Measurements from ENCODE around the gene ZMIZ1. TPM values are rescaled to one million over a fixed set of nuclear protein-coding genes. Genes with fewer than 3 reads are reported as not detected.

ZMIZ1 gene
- total and polyA plus RNA-seq, 4 donors = 3.9 to 19.1 (median 9.8) TPM

DNA sequence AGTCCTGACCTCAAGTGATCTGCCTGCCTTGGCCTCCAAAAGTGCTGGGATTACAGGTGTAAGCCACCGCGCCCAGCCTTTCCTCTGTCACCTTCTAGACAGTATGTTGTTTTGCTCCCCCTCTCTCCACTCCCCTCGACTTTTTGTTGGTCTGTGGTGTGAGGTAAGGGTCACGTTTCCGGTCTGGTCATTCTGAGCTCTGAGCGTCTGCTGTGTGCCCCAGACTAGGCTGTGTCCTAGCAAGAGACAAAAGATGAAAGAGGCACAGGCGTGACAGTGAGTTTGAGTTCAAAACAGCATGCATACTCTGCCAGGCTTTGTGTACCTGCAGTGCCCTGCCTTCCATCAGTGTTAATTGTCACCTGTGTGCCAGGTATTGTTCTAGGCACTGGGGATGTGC, 191.1 kb downstream of the ZMIZ1 start:
- peaks cover 0 to 3% (median 2%) of the 10 kb centered on the region in 4 donors for H3K36me3 ChIP-seq (ENCODE audit: control insufficient read depth in 4 of 4, insufficient read depth in 3 of 4, low read depth in 1 of 4, low read length in 3 of 4)
- TF ChIP-seq, protein P1, sequence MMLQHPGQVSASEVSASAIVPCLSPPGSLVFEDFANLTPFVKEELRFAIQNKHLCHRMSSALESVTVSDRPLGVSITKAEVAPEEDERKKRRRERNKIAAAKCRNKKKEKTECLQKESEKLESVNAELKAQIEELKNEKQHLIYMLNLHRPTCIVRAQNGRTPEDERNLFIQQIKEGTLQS (IDR thresholded peaks at IDR 0.05) = no peak
- TF ChIP-seq HNF4A (conservative IDR thresholded peaks at IDR 0.05) = no peak
- TF ChIP-seq HNF4G (IDR thresholded peaks at IDR 0.05) = no peak
- TF ChIP-seq JUND (IDR thresholded peaks at IDR 0.05) = no peak
- TF ChIP-seq GABPA (IDR thresholded peaks at IDR 0.05 in 1 of 2, conservative IDR thresholded peaks at IDR 0.05 in 1 of 2) = no peak
- TF ChIP-seq FOXA1 (IDR thresholded peaks at IDR 0.05) = no peak
- no peak for TF ChIP-seq FOXA2 (IDR thresholded peaks at IDR 0.05)
- no peak for TF ChIP-seq SP1 (IDR thresholded peaks at IDR 0.05)
- TF ChIP-seq, protein P2, sequence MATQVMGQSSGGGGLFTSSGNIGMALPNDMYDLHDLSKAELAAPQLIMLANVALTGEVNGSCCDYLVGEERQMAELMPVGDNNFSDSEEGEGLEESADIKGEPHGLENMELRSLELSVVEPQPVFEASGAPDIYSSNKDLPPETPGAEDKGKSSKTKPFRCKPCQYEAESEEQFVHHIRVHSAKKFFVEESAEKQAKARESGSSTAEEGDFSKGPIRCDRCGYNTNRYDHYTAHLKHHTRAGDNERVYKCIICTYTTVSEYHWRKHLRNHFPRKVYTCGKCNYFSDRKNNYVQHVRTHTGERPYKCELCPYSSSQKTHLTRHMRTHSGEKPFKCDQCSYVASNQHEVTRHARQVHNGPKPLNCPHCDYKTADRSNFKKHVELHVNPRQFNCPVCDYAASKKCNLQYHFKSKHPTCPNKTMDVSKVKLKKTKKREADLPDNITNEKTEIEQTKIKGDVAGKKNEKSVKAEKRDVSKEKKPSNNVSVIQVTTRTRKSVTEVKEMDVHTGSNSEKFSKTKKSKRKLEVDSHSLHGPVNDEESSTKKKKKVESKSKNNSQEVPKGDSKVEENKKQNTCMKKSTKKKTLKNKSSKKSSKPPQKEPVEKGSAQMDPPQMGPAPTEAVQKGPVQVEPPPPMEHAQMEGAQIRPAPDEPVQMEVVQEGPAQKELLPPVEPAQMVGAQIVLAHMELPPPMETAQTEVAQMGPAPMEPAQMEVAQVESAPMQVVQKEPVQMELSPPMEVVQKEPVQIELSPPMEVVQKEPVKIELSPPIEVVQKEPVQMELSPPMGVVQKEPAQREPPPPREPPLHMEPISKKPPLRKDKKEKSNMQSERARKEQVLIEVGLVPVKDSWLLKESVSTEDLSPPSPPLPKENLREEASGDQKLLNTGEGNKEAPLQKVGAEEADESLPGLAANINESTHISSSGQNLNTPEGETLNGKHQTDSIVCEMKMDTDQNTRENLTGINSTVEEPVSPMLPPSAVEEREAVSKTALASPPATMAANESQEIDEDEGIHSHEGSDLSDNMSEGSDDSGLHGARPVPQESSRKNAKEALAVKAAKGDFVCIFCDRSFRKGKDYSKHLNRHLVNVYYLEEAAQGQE (IDR thresholded peaks at IDR 0.05) = no peak
- H3K9me3 ChIP-seq (ENCODE audit: control insufficient read depth in 4 of 4, low read length in 3 of 4) = no peaks in the 10 kb centered on the region

DNA sequence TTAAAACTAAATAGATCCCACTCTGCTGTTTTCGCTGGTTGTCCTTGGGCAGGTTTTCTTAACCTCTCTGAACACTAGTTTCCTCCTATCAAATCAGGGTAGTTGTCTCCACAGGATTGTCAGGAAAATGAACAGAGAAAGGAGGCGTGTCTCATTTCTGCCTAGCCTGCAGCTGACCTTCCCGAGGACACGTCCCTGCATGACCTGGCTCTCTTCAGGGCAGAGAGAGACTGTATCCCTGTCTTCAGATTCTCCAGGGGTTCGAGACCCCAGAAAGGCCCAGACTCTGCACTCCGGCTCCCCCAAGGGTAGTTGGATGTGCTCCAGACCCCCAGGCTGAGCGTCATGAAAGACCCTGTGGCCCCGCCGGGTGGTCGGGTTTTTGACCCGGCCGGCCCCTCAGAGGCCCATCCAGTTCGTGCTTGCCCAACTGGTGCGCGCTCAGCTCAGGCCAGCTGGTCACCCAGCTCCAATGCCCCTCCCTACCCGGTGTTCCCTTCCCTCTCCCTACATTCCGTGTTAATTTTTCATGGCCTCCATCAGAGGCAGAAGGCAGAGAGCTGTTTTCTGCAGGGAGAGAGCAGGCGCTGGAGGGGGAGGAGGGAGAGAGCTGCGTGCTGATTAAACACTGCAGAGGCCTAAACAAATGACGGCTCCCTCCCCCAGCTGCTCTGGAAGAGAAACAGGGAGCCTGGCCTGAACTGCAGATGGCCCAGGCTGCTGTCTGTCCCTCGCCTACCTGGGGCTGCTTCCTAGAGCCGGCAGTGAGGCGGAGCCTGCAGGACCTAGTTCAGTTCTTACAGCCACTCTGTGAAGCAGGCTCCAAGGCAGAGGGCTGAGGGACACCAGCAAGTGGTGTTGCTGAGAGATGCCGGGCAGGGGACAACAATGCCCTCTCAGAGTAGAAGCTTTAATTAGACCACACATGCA, 192.3 kb downstream of the ZMIZ1 start:
- H3K9me3 ChIP-seq (ENCODE audit: control insufficient read depth in 4 of 4, low read length in 3 of 4) = no peaks in the 10 kb centered on the region
- H3K9ac ChIP-seq (ENCODE audit: low read depth in 1 of 2, low read length in 2 of 2) = no peak overlapping the region
- TF ChIP-seq RXRA (IDR thresholded peaks at IDR 0.05) (peak; percentile 51 to 65), GABPA (IDR thresholded peaks at IDR 0.05 in 1 of 2, conservative IDR thresholded peaks at IDR 0.05 in 1 of 2) (no peak), NR2F2 (IDR thresholded peaks at IDR 0.05) (peak; percentile 11)
- no peaks in the 10 kb centered on the region for H3K27me3 ChIP-seq (ENCODE audit: control insufficient read depth in 4 of 4, insufficient read depth in 4 of 4, low read length in 3 of 4)
- no peak overlapping the region for H3K4me3 ChIP-seq (ENCODE audit: low read depth in 1 of 3, low read length in 3 of 3)
- peak overlapping the region; percentile 20 to 28 for H3K27ac ChIP-seq (ENCODE audit: low read depth in 1 of 2, low read length in 2 of 2)
- 76% methylated on average over 24 of the region's 24 CpGs for WGBS
- DNase-seq (ENCODE audit: low spot score) = no peak
- peaks cover 0 to 3% (median under 1%) of the 10 kb centered on the region in 4 donors for H3K36me3 ChIP-seq (ENCODE audit: control insufficient read depth in 4 of 4, insufficient read depth in 3 of 4, low read depth in 1 of 4, low read length in 3 of 4)
- H3K4me1 ChIP-seq (ENCODE audit: control insufficient read depth in 4 of 4, insufficient read depth in 4 of 4, low read length in 3 of 4) = peaks cover 0 to 8% (median 1%) of the 10 kb centered on the region in 4 donors

More for the DNA sequence above, 191.1 kb downstream of the ZMIZ1 start:
- DNase-seq (ENCODE audit: low spot score) = no peak
- WGBS = 87% methylated on average over 7 of the region's 7 CpGs
- Histone ChIP-seq H3K4me1 (ENCODE audit: control insufficient read depth in 4 of 4, insufficient read depth in 4 of 4, low read length in 3 of 4) (peaks cover 0 to 3% (median 0%) of the 10 kb centered on the region in 4 donors), H3K9ac (ENCODE audit: low read depth in 1 of 2, low read length in 2 of 2) (no peak overlapping the region), H3K27ac (ENCODE audit: low read depth in 1 of 2, low read length in 2 of 2) (no peak overlapping the region), H3K27me3 (ENCODE audit: control insufficient read depth in 4 of 4, insufficient read depth in 4 of 4, low read length in 3 of 4) (no peaks in the 10 kb centered on the region), H3K4me3 (ENCODE audit: low read depth in 1 of 3, low read length in 3 of 3) (no peak overlapping the region)

DNA sequence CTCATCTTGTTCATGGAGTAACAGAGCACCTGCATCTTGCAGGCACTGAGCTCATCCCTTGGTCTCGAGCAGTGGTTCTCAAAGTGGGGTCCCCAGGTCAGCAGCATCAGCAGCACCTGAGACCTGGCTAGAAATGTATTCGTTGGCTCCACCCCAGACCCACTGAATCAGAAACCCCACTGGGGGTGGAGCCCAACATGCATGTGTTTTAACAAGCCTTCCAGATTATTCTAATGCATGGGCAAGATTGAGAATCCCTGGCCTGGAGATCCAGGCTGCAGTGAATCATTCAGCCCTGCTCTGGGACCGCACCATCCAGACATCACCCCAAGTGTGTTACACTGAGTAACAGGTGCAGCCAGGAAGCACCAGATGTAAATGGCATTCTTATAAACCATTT, 193.4 kb downstream of the ZMIZ1 start:
- H3K9ac ChIP-seq (ENCODE audit: low read depth in 1 of 2, low read length in 2 of 2) = no peak overlapping the region
- H3K4me1 ChIP-seq (ENCODE audit: control insufficient read depth in 4 of 4, insufficient read depth in 4 of 4, low read length in 3 of 4) = peaks cover 1 to 12% (median 4%) of the 10 kb centered on the region in 4 donors
- no peaks in the 10 kb centered on the region for H3K9me3 ChIP-seq (ENCODE audit: control insufficient read depth in 4 of 4, low read length in 3 of 4)
- H3K36me3 ChIP-seq (ENCODE audit: control insufficient read depth in 4 of 4, insufficient read depth in 3 of 4, low read depth in 1 of 4, low read length in 3 of 4) = no peaks in the 10 kb centered on the region
- H3K27me3 ChIP-seq (ENCODE audit: control insufficient read depth in 4 of 4, insufficient read depth in 4 of 4, low read length in 3 of 4) = no peaks in the 10 kb centered on the region
- no peak overlapping the region for H3K4me3 ChIP-seq (ENCODE audit: low read depth in 1 of 3, low read length in 3 of 3)
- no peak for DNase-seq (ENCODE audit: low spot score)
- no peak overlapping the region for H3K27ac ChIP-seq (ENCODE audit: low read depth in 1 of 2, low read length in 2 of 2)
- WGBS = 97% methylated on average over 3 of the region's 3 CpGs
- TF ChIP-seq RAD21 (IDR thresholded peaks at IDR 0.05) = no peak
- TF ChIP-seq TAF1 (conservative IDR thresholded peaks at IDR 0.05) = no peak
- TF ChIP-seq, protein P1 (IDR thresholded peaks at IDR 0.05) = no peak
- TF ChIP-seq, protein P3, sequence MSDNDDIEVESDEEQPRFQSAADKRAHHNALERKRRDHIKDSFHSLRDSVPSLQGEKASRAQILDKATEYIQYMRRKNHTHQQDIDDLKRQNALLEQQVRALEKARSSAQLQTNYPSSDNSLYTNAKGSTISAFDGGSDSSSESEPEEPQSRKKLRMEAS (IDR thresholded peaks at IDR 0.05) = no peak
- TF ChIP-seq, protein P2 (IDR thresholded peaks at IDR 0.05) = no peak
- no peak for TF ChIP-seq JUND (IDR thresholded peaks at IDR 0.05)
- TF ChIP-seq FOXA2 (IDR thresholded peaks at IDR 0.05) = no peak
- TF ChIP-seq SP1 (IDR thresholded peaks at IDR 0.05) = no peak
- no peak for TF ChIP-seq HNF4G (IDR thresholded peaks at IDR 0.05)
- TF ChIP-seq CTCF (IDR thresholded peaks at IDR 0.05; ENCODE audit: low read depth, low read length, missing input control) = no peak
- TF ChIP-seq EGR1 (IDR thresholded peaks at IDR 0.05; ENCODE audit: low read depth in 2 of 2) = no peak
- TF ChIP-seq HNF4A (conservative IDR thresholded peaks at IDR 0.05) = no peak
